22Rv1 (cell line): ENCODE measurements around the gene RAVER1.

Source experiments
- ZFX ChIP-seq: fragments of 450-650 bp; IDR thresholded peaks from 2 replicates; pipeline ENCODE4 v1.6.1; 2017; ENCODE audit warnings: antibody characterized with exemption, borderline replicate concordance
- TF ChIP-seq, protein P1 (sequence below): fragments of 450-650 bp; IDR thresholded peaks from 2 replicates; pipeline ENCODE4 v1.5.1; 2017; ENCODE audit warnings: mild to moderate bottlenecking

DNA sequence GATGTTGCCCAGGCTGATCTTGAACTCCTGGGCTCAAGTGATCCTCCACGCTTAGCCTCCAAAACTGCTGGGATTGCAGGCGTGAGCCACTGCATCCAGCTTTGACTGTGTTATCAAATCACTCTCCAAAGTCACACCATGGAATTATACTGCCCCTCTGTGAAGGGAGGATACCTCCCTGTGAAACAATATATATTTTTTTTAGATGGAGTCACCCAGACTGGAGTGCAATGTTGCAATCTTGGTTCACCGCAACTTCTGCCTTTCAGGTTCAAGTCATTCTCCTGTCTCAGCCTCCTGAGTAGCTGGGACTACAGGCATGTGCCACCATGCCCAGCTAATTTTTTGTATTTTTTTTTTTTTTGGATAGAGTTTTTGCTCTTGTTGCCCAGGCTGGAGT is 39.4 kb upstream of the RAVER1 start:
- TF ChIP-seq, protein P1, sequence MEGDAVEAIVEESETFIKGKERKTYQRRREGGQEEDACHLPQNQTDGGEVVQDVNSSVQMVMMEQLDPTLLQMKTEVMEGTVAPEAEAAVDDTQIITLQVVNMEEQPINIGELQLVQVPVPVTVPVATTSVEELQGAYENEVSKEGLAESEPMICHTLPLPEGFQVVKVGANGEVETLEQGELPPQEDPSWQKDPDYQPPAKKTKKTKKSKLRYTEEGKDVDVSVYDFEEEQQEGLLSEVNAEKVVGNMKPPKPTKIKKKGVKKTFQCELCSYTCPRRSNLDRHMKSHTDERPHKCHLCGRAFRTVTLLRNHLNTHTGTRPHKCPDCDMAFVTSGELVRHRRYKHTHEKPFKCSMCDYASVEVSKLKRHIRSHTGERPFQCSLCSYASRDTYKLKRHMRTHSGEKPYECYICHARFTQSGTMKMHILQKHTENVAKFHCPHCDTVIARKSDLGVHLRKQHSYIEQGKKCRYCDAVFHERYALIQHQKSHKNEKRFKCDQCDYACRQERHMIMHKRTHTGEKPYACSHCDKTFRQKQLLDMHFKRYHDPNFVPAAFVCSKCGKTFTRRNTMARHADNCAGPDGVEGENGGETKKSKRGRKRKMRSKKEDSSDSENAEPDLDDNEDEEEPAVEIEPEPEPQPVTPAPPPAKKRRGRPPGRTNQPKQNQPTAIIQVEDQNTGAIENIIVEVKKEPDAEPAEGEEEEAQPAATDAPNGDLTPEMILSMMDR, result no peak
- TF ChIP-seq ZFX, result no peak
